ENCODE measurements around the gene PADI3.
"Not testable (repeated sequence)": the region's sequence is repeated elsewhere in the genome, so short reads cannot be mapped to it uniquely, and the experiment has no call there.

Gene PADI3

DNA sequence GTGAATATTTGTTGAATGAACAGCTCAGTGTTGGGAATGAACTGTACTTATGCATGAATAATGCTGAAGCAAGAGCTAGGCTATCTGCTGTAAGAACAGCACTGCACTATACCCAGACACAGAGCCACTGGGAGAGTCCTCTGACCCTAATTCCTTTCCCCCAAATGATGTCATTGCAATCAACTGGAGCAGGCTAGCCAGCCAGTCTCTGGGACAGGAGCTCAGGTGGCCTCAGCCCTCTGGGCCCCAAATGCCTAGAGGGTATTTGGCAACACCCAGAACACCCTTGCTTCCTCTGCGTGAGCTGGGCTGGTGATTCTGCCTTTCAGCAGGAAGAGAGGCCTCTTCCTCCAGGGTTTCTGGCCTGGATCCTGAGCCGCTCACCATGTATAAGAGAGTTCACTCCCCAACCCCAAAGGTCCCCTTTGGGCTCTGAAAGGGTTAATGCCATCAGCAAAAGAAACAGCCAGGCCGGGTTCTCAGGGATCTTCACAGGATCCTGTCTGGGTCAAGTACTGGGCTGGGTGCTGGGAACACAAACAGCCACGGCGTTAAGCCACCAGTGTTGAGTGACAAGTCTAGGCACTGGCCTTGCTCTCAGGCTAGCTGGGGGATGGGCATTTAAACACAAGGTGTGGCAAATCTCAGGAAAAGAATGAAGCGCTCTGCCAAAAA, 55.4 kb downstream of the PADI3 start:
- no peak for DNase-seq (ENCODE audit: low read depth)

DNA sequence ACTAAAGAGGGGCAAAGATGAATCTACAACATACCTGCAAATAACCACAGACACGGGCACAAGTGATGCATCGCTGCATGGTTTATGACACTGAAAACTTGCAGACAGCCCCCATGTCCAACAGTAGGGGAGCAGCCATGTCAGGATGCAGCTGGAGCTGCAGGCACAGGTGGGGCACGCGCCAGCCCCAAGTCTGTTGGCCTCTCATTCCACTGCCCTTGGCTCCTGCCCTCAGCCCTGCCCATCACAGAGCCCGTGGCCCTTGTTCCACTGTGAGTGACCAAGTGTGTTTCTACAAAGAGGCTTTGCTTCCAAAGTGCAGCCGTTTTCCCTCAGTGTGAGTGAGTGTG, 55.9 kb downstream of the PADI3 start:
- no peak for DNase-seq (ENCODE audit: low read depth)

DNA sequence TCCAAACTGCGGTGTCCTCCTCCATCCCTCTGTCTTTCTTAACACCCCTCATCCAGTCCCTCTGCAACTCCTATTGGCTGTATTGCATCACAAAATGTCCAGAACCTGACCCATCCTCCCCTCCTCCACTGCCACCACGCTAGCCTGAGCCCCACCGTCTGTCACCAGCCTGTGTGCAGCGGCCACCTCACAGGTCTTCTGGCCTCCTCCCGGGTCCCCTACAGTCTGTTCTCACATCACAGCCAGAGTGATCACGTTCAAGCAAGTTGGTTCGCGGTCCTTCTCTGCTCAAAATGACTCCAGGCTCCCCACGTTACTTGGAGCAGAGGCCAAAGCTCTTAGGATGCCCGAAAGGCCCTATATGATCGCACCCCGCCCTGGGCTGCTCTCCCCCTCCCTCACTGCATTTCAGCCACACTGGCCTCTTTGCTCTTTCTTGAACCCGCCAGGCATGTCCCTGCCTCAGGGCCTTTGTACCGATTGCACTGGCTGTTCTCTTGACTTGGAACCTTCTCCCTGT, 56.7 kb downstream of the PADI3 start:
- DNase-seq (ENCODE audit: low read depth): no peak

DNA sequence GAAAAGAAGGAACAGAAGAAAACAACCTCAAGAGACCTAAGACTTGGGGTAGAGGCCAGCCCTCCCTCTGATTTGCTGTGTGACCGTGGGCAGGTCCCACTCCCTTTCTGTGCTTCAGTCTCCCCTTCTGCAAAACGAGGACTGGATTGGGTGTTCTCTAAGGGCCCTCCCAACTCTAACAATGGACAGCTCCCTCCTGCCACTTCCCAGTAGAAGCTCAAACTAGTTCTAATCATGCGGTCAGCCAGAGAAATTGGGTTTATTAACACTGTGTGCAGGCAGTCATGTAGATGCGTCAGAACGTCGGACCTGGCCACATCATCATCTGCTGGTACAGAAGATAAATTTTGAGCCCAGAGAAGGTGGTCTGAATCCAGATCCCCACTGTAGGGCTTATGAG, 57.5 kb downstream of the PADI3 start:
- no peak for DNase-seq (ENCODE audit: low read depth)

DNA sequence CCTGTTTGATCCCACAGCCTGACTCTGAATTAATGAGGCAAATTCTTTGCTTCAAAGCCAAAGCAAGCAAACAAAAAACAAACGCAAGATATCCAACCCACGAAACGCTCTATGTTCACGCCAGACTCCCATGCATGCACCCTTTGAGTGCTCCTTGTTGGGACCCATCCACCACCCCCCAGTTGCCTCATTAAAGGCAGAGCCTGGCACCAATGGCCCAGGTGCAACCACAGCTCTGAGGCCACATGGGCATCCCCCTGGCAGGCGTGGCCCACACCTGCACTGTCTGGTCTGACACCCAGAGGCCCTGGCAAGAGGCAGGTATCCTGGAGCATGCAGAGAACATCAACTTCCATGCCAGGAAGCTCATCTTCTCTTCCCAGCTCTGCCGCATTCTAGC, 58.0 kb downstream of the PADI3 start:
- DNase-seq (ENCODE audit: low read depth): no peak

DNA sequence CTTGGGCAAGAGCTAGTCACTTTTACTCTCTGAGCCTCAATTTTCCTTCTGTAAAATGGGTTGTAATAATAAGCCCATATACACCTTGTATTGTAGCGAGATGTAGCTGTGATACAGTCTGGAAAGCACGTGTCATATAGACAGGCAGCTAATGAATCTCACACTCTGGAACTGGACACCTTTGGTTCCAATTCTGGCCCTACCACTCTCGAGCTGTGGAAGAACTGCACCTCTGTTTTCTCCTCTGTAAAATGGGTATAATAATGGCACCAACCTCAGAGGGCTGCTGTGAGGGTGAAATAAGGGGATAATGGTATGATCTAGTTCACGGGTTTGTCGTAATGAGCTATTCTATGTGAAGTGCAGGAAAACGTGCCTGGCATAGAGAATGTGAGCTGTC, 58.4 kb downstream of the PADI3 start:
- DNase-seq (ENCODE audit: low read depth): no peak

DNA sequence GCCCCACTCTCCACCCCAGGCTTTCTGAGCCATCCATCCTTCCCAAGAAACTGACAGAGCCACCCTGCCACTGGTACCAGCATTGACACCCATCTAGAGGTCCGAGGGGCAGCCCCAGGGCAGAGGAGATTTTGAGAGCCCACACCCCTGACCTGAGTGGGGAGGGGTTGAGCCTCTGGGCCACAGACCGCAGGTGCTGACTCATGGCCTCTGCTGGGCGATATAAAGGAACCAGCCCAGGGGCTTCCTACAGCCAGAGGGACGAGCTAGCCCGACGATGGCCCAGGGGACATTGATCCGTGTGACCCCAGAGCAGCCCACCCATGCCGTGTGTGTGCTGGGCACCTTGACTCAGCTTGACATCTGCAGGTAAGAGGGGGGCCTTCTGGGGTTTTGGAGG, 59.0 kb downstream of the PADI3 start, which contains the start of gene PADI4:
Gene PADI4, plus strand, starts transcription at position 252 of the 400 bp plus-strand sequence. Its CDS starts 26 bp downstream, at position 278.
- DNase-seq (ENCODE audit: low read depth): no peak

DNA sequence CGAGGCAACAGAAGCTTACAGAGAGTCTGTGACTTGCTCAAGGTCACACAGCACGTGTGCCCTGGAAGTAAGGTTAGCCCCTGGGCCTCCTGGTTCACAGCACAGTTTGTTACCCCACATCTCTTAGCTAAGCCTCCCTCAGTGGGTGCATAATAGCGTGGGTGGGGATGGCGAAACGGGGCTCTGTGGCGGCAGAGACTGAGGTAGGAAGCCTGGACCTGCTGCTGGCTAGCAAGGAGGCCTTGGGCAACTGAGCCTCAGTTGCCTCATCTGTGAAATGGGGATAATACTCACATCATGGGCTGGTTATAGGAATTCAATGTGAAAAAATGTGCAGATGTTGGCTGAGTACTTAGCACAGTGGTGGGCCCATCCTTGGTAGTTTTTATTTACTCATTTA, 59.7 kb downstream of the PADI3 start:
- DNase-seq (ENCODE audit: low read depth): no peak

DNA sequence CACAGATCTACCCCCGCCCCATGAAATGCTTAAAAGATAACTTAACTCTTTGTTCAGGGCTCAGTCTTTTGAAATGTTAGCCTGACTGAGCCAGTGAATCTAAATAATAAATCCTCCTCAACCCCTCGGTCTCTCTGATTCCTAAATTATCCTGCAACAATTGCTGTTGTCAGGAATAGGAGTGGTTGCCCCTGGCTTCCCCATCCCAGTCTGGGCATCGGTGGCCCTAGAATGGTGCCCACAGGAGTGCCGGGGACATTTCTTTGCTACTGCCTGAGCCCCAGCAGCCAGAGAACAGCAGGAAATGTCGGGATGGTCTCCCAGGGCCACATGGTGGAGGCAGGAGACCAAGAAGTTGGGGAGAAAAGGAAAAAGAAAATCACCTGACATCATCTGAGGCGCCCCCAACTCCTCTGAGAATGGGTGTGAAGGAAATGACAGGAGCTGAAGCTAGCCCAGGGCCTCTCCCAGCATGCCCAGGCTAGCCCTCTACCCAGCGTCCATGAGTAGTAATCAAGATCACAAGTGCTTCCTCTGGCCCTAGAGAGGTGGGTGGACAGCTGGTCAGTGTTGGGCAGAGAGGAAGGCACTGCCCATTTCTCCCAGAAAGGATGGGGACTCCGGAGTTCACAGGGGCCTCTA, 60.6 kb downstream of the PADI3 start:
- DNase-seq (ENCODE audit: low read depth): no peak

DNA sequence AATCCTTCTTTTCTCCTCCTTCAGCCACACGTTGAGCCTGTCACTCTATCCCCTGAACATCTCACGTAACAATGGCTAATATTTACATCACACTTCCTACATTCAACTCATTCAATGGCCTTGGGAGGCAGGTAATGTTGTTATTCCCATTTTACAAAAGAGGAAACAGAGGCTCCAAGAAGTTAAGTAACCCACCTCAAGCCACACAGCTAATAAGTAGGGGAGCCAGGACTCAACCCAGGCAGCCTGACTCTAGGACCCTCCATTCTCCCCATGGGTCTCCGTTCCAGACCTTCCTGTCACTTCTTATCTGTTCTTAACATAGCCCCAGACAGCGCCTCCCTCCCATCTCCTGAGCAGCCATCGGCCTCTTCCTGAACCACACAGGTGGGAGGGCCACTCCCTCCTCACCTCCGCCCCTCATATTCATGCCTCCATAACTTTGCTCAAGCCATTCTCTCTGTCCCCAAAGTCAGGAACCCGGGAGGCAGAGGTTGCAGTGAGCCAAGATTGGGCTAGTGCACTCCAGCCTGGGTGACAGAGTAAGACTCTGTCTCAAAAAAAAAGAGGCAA, 61.3 kb downstream of the PADI3 start:
- no peak for DNase-seq (ENCODE audit: low read depth)

DNA sequence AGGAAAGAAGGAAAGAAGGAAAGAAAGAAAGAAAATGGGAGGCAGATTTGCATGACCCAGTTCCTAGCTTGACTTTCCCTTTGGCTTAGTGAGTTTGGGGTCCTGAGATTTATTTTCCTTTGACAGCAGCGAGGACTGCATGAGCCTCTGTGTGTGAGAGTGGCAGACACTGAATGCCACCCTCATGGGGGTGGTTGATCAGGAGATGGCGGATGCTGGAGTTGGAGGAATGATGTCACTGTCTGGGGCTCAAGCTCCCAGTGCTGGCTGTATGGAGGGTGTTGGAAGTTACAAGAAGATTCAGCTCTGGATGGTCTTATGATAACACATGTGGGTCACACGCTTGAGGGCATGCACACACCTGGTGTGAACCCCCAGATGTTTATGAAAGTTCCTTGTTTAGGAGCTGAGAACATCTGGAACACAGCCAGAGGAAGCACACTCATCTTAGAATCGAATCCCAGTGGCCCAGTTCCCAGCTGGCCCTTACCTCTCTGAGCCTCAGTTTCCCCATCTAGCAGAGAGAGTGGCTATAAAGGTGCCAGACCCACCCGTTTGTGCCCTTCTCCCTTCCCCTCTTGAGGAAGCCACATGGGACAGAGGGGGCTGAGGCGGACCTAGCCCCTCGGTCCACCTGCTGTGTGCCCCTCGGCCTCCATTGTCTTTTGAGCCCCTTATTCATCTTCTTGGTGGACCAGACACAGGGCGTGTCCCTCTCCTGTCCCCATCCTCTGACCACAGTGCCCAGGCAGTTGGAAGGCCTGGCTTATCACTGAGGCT, 64.8 kb downstream of the PADI3 start:
- no peak for DNase-seq (ENCODE audit: low read depth)

DNA sequence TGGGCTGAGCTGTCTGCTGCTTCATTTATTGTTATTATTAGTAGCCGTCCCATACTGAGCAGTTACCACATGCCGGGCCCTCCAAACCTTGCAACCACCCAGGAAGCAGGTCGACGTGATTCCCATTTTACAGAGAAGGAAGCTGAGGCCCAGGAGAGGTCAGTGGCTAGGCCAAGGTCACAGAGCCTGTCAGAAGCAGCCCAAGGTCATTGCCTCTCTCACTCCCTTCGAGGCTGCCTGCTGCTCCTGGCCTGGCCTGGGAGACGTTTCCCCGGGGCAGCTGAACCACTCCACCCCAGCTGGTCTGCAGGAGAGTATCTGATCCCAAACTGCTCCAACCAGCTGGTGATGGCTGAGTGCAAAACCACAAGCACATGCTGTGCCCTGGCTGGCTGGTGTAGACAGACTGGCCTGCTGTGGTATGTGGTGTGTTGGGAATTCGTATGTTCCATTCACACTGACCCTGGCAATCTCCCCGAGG, 65.6 kb downstream of the PADI3 start:
- DNase-seq (ENCODE audit: low read depth): no peak

DNA sequence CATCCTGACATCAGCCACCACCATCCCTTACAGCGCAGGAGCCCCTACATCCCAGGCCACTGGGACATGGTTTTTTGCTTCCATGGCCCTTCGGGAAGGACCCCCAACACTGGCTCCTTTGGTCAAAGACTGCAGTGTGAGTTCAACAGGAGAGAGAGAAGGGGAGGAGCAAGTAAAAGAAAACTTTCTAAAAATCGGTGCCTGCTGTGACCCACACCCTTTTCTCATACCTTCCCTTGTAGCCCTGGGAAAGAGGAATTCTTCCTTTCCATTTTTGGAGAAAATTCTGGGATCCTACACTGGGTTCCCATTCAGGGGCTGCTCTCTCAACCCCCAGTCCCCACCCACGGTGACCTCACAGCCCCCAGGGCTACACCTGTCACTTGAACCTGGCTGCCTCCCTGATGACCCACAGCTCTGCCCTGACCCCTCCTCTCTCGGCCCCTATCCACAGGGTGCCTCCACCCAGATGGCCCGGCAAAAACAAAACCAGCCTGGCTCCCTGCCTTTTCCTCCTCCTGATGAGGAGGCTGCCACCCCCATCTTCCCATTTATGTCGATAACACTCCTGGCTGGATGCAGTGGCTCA, 66.7 kb downstream of the PADI3 start:
- DNase-seq (ENCODE audit: low read depth): no peak

DNA sequence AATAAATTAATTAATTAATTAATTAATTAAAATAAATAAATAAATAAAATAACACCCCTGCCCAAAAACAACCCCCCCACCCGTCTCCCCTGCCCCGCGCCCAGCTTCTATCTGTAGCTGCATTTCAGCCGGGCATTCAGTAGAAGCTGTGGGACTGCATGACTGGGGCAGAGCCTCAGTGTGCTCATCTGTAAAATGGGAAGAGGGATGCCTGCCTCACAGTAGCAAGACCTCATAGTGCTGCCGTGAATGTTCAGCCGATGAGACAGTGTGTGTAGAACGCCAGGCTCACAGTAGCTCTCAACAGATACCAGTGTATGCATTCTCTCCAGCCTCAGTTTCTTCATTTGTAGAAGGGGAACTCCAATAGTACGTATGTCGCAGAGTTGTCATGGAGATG, 67.8 kb downstream of the PADI3 start:
- no peak for DNase-seq (ENCODE audit: low read depth)

DNA sequence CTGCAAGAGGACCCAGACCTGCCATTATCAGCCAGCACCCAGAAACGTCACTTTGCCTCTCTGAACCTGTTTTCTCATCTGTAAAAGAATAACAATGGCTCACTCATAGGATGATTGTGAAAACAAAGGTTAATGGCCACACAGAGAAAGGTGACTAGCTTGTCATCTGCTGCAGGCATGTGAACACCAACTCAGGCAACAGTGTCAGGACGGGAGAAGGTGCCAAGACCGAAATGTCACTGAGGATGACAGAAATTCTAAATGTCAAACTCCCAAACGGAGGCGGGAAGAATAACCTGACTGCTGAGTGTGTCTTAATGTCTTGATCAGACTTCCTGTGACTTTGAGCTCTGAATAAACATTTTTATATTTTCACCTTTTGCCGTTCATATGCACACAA, 69.4 kb downstream of the PADI3 start:
- no peak for DNase-seq (ENCODE audit: low read depth)

DNA sequence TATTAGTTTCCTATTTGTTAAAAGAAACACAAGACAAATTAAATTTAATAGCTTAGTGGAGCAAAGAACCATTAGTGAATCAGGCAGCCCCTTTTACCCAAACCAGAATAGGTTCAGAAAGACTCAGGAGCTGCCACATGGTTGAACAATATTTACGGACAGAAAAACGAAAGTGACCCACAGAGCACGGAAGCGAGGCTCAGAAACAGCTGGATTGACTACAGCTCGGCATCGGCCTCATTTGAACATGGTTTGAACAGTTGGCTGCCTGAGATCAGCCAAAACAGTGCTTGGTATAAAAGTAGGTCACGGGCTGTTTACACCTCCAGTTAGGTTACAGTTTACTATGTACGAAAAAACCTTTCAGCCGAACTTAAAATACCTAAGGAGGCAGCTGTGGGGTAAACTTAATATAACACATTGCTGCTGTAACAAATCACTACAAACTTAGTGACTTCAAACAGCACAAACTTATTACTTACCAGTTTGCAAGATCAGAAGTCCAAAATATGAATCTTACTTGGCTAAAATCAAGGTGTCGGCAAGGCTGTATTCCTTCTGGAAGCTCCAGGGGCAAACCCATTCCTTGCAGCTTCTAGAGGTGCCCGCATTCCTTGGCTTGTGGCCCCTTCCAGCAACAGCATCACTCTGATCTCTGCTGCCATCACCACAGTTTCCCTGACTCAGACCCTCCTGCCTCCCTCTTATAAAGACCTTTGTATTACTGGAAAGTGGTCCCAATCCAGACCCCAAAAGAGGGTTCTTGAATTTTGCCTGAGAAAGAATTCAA, 70.9 kb downstream of the PADI3 start:
- no peak for DNase-seq (ENCODE audit: low read depth)

DNA sequence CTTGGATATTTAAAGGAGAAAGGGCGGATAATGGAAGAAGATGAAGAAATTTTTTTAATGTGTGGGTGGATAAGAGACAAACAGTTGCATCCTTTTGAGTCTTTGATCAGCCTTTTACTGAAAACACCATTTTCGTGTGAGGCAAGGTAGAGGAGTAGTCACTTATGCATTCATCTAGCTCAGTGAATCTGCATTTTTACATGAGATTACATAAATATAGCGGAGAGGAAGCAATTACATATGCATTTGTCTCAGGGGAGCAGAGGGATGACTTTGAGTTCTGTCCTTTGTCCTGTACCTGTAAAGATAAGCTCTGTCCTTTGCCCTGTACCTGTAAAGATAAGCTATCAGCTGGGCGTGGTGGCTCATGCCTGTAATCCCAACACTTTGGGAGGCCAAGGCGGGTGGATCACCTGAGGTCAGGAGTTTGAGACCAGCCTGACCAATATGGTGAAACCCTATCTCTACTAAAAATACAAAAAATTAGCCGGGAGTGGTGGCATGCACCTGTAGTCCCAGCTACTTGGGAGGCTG, 73.0 kb downstream of the PADI3 start:
- DNase-seq (ENCODE audit: low read depth): not testable (repeated sequence)

DNA sequence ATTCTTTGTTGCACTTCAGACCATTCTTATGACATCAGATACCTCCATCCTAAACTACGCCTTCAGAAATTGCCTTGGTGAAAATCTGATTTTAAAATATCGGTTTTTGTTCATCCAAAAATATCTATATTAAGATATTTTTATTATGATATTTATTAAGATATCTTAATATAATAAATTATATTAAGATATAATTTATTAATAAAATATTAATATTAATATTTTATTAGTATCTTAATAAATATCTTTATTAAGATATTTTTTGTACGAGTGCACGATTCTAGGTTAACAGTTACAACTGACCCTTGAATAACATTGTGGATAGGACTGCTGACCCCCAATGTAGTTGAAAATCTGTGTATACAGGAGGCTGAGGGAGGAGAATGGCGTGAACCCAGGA, 80.0 kb downstream of the PADI3 start:
- DNase-seq (ENCODE audit: low read depth): no peak

DNA sequence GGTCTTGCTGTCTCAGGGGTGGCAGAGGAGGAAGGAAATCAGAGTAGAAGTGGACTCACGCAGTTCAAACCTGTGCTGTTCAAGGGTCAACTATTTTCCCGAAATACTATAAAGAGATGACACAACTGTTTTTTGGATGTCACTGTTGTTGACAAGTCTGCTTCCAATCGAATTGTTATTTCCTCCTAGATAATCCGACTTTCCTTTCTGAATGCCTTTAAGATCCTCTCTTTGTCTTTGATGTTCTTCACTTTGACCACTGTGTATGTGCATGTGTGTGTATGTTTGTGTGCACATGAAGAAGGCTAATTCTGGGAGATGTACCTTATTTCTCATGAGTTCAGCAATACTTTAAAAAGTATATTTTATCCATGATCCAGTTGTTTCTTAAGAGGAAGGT, 80.7 kb downstream of the PADI3 start:
- DNase-seq (ENCODE audit: low read depth): no peak

DNA sequence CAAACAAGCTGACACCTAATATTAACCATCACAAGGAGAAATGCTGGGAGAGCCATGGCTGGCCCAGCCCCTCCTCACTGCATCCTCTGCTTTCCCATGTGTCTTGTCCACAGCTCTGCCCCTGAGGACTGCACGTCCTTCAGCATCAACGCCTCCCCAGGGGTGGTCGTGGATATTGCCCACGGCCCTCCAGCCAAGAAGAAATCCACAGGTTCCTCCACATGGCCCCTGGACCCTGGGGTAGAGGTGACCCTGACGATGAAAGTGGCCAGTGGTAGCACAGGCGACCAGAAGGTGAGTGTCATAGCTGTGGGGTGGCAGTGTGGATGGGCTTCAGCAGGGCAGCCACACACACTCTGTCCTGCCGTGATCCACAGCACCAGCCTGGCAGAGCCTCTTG, 82.0 kb downstream of the PADI3 start:
- DNase-seq (ENCODE audit: low read depth): no peak

DNA sequence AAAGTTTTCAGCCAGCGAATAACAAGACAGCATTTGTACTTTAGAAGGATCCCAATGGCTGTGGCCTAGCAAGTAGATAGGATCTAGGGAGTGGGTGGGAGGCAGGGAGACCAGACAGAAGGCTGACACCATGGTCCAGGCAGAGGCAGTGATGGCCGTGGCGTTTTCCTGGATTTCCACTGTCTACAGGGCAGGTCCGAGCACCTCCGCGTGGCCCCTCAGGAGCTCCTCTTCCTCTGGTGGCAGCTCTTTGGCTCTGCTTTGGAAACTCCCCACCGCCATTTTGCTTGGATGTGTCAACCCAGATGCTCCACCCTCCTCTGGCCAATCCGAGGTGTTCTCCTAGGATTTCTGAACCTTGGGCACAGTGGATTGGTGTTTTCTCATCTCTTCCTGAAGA, 84.2 kb downstream of the PADI3 start:
- DNase-seq (ENCODE audit: low read depth): no peak
